Nephron progenitor cell (in vitro differentiated cells): ENCODE data around the gene INKA2.
A peak's percentile ranks its signal among the peaks of the same experiment; 100 is the strongest.

Source experiments
- DNase-seq: peaks from one replicate; pipeline ENCODE4 v3.0.0; 2021
- H3K27ac Mint-ChIP-seq: 2 replicates; pipeline ENCODE4 v1.8.0; 2021; ENCODE audit warnings: mild to moderate bottlenecking, moderate library complexity, mixed read lengths
- H3K27me3 Mint-ChIP-seq: 2 replicates; pipeline ENCODE4 v1.8.0; 2021; ENCODE audit warnings: mild to moderate bottlenecking, low read depth, mixed read lengths; ENCODE audit not compliant: poor library complexity
- H3K36me3 Mint-ChIP-seq: 2 replicates; pipeline ENCODE4 v1.8.0; 2021; ENCODE audit warnings: low read depth, mixed read lengths
- H3K4me1 Mint-ChIP-seq: 2 replicates; pipeline ENCODE4 v1.8.0; 2021; ENCODE audit warnings: mixed read lengths
- H3K4me3 Mint-ChIP-seq: 2 replicates; pipeline ENCODE4 v1.8.0; 2021; ENCODE audit warnings: mild to moderate bottlenecking, moderate library complexity, mixed read lengths
- H3K9me3 Mint-ChIP-seq: 2 replicates; pipeline ENCODE4 v1.8.0; 2021; ENCODE audit warnings: mild to moderate bottlenecking, moderate library complexity, mixed read lengths
- TF ChIP-seq, protein P1 (sequence below): fragments of 200-600 bp; sonication (generic); IDR thresholded peaks from 2 replicates; pipeline ENCODE4 v1.5.0; 2021; ENCODE audit warnings: antibody characterized with exemption

The INKA2 gene

DNA sequence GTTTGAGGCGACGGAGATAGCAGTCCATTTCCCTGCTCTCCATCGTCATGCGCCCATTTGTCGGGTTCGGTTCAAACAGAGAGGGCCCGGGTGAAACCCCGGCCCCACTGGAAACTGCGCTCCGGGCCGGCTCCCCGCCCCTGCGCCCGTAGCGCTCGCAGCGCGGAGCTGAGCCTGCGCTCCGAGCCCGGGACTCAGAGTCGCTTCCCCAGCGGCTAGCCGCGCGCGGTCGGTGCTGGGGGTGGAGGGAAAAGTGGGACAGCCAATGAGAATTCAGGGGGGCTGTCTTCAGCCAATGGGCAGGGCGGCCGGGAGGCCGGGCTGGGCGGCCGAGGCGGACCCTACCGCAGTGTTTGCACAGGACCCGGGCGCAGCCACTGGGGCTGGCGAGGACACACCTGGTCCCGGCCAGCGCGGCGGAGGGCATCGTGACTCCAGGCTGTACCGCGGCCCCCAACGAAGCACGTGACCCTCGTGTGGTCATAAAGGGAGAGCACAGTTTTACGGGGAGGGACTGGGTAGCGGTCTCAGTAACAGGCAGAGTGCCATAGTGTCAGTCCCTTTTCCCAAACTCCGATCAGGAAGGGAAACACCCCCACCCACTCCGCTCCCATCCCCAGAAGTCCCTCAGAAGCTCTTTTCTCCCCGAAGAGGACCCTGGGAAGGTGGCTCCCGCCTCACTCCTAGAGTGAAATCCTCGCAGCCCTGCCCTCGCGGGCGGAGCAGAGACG is at the start of gene INKA2:
TSS of gene INKA2 (minus strand) at position 202 of the 731 bp plus-strand sequence. CDS start at position 49, 153 bp downstream.
- H3K36me3 Mint-ChIP-seq, result no peaks in the 10 kb centered on the region
- peaks cover 41% of the 10 kb centered on the region for H3K27me3 Mint-ChIP-seq
- TF ChIP-seq, protein P1, sequence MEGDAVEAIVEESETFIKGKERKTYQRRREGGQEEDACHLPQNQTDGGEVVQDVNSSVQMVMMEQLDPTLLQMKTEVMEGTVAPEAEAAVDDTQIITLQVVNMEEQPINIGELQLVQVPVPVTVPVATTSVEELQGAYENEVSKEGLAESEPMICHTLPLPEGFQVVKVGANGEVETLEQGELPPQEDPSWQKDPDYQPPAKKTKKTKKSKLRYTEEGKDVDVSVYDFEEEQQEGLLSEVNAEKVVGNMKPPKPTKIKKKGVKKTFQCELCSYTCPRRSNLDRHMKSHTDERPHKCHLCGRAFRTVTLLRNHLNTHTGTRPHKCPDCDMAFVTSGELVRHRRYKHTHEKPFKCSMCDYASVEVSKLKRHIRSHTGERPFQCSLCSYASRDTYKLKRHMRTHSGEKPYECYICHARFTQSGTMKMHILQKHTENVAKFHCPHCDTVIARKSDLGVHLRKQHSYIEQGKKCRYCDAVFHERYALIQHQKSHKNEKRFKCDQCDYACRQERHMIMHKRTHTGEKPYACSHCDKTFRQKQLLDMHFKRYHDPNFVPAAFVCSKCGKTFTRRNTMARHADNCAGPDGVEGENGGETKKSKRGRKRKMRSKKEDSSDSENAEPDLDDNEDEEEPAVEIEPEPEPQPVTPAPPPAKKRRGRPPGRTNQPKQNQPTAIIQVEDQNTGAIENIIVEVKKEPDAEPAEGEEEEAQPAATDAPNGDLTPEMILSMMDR, result no peak

DNA sequence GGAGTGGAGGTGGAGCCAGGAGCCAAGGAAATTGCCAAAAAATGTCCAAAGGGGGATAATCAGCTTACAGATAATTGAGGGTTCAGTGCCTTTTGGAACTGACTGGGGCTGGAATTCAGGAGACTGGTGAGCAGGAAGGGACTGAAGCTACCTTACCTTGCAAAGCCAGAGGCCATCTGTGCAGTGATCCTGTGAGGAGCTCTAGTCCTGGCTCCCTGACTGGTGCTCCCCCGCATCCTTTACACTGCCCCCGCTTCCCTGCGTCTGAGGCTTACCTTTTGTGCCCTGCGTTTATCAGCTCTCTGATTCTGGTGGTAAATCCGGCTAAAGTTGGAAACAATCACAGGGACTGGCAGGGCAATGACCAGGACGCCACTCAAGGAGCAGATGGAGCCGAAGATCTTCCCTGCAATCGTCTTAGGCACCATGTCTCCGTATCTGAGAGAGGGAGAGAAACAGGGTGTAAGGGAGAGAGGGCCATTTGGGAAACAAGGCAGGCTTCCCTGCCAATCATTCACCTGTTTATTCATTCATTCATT is 47.5 kb upstream of the INKA2 start:
- TF ChIP-seq, protein P1, result no peak
- Mint-ChIP-seq H3K36me3 (no peaks in the 10 kb centered on the region), H3K27ac (no peak overlapping the region), H3K9me3 (no peaks in the 10 kb centered on the region), H3K4me3 (no peak overlapping the region), H3K27me3 (peaks cover 26% of the 10 kb centered on the region), H3K4me1 (no peaks in the 10 kb centered on the region)
- DNase-seq, result no peak

More for the DNA sequence above, at the start of gene INKA2:
- Mint-ChIP-seq H3K4me1 (peaks cover 11% of the 10 kb centered on the region), H3K9me3 (no peaks in the 10 kb centered on the region), H3K27ac (peak within 1 kb of the TSS; percentile 92), H3K4me3 (peak within 1 kb of the TSS; percentile 89)
- peak; percentile 86 for DNase-seq

DNA sequence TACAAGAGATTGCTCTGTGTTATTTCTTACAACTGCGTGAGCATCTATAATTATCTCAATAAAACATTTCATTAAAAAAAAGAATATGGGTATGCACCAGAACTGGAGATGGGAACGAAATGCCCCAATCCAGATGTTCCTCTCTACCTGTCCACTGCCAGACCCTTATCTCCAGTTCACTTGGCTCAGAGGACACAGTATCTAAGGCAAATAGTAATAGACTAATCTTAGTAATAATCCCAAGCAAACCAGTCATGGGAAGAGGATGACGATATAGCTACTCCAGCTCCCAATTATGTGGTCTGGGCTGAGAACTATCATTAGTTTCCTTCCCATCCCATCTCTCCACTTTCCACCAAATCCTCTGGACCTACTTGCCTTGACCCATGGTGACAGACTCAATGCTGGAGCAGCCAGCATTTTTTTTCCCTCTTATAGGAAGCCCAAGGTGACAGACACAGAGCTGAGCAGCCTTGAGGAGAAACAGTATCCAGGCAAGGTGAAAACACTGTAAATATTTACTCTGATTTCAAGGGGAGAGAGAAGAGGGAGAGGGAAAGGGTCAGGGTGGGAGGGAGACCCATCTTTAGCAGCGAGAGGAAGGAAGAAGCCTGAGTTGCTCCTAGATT is 45.2 kb upstream of the INKA2 start:
- no peak for DNase-seq
- Mint-ChIP-seq H3K36me3 (no peaks in the 10 kb centered on the region), H3K27ac (no peak overlapping the region), H3K4me3 (no peak overlapping the region), H3K9me3 (no peaks in the 10 kb centered on the region), H3K27me3 (peaks cover 27% of the 10 kb centered on the region), H3K4me1 (no peaks in the 10 kb centered on the region)
- TF ChIP-seq, protein P1, result no peak

DNA sequence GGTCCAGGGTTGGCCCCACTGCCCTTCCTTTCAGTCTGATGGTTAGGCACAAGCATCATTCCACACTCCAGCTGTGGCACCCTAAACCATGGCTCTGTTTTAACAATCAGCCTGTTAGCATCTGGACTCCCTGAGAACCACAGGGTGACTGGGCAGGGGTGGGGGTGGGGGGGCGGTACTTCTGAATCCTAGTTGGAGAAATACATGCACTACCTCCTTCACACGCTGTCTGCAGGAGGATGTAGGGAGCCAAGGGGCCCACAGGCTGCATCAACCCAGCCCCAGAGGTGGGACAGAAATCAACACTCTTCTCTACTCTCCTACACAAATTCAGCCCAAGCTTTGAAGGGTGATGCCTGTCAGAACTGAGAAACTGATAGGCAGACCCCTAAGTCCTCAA is 40.4 kb upstream of the INKA2 start:
- H3K9me3 Mint-ChIP-seq, result no peaks in the 10 kb centered on the region
- peaks cover 19% of the 10 kb centered on the region for H3K27me3 Mint-ChIP-seq
- no peak overlapping the region for H3K27ac Mint-ChIP-seq
- no peak overlapping the region for H3K4me3 Mint-ChIP-seq
- H3K36me3 Mint-ChIP-seq, result no peaks in the 10 kb centered on the region
- TF ChIP-seq, protein P1, result no peak
- DNase-seq, result no peak
- H3K4me1 Mint-ChIP-seq, result no peaks in the 10 kb centered on the region

DNA sequence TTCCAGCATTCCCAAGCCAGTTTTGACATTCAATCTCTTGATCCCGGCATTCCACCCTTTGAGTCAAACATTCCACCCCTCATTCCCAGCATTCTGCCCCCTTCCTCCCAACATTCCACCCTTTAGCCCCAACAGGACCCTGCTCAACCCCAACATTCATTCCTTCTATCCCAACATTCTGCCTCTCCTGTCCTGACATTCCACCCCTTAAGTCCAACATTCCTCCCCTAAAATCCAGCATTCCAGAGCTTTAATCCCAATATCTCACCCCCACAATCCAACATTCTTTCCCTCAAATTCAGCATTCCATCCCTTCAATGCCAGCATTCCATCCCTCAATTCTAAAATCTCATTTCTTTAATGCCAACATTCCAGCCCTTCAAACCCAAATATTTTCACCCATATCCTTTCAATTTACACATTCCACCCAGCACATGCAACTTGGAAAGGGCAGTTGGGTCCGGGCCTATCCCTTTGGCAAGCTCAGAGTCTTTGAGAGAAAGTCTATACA is 39.4 kb upstream of the INKA2 start:
- Mint-ChIP-seq H3K27ac (no peak overlapping the region), H3K4me3 (no peak overlapping the region), H3K27me3 (peaks cover 15% of the 10 kb centered on the region), H3K36me3 (no peaks in the 10 kb centered on the region), H3K4me1 (no peaks in the 10 kb centered on the region), H3K9me3 (no peaks in the 10 kb centered on the region)
- TF ChIP-seq, protein P1, result no peak
- no peak for DNase-seq
